ENCODE data around the gene SP3. TPM values are rescaled to one million over a fixed set of nuclear protein-coding genes. Genes with fewer than 3 reads are reported as not detected.

The SP3 gene
- total RNA-seq, 1 donor from 2014 or later, result 210 TPM

DNA sequence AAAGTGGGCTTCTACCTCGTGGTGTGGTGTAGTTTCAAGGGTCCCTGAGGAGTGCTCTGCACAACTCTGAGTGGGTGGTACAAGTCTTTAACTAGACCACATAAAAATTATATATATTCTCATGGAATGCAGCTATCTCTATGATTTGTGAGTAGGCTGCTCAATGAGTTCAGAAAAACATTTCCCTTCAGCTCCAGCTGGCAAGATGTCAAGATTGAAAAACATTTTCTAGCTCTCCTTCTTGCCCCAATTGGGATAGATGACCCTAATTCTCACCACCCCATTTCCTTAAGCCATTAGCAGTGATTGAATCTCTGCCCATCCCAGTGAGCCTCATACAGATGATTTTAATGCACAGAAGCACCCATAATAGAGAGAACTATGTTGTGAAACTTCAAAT, 28.3 kb upstream of the SP3 start:
- Histone ChIP-seq H3K36me3 (no peaks in the 10 kb centered on the region), H2AFZ (replicated peaks) (no peak overlapping the region), H3K9me3 (ENCODE audit: low read depth) (no peaks in the 10 kb centered on the region), H4K20me1 (ENCODE audit: low read depth) (no peaks in the 10 kb centered on the region), H3K79me2 (ENCODE audit: low read depth) (no peaks in the 10 kb centered on the region), H3K27me3 (no peaks in the 10 kb centered on the region), H3K4me2 (no peak overlapping the region), H3K4me1 (peaks cover 12% of the 10 kb centered on the region), H3K9ac (no peak overlapping the region), H3K27ac (no peak overlapping the region), H3F3A (ENCODE audit: low read depth) (no peaks in the 10 kb centered on the region), H3K4me3 (no peak overlapping the region)
- H3K4me1 Mint-ChIP-seq, result peaks cover 20% of the 10 kb centered on the region
- no peaks in the 10 kb centered on the region for H3K9me3 Mint-ChIP-seq
- no peaks in the 10 kb centered on the region for H3K36me3 Mint-ChIP-seq
- TF ChIP-seq, protein P1, sequence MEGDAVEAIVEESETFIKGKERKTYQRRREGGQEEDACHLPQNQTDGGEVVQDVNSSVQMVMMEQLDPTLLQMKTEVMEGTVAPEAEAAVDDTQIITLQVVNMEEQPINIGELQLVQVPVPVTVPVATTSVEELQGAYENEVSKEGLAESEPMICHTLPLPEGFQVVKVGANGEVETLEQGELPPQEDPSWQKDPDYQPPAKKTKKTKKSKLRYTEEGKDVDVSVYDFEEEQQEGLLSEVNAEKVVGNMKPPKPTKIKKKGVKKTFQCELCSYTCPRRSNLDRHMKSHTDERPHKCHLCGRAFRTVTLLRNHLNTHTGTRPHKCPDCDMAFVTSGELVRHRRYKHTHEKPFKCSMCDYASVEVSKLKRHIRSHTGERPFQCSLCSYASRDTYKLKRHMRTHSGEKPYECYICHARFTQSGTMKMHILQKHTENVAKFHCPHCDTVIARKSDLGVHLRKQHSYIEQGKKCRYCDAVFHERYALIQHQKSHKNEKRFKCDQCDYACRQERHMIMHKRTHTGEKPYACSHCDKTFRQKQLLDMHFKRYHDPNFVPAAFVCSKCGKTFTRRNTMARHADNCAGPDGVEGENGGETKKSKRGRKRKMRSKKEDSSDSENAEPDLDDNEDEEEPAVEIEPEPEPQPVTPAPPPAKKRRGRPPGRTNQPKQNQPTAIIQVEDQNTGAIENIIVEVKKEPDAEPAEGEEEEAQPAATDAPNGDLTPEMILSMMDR (IDR thresholded peaks at IDR 0.05), result no peak
- no peak for TF ChIP-seq EZH2 (IDR thresholded peaks at IDR 0.05)
- TF ChIP-seq EZH2phosphoT487 (IDR thresholded peaks at IDR 0.05), result no peak
- no peak overlapping the region for H3K4me3 Mint-ChIP-seq
- no peak overlapping the region for H3K27ac Mint-ChIP-seq
- H3K27me3 Mint-ChIP-seq (ENCODE audit: insufficient read depth, low read depth), result no peaks in the 10 kb centered on the region
- DNase-seq (ENCODE audit: low spot score), result no peak

DNA sequence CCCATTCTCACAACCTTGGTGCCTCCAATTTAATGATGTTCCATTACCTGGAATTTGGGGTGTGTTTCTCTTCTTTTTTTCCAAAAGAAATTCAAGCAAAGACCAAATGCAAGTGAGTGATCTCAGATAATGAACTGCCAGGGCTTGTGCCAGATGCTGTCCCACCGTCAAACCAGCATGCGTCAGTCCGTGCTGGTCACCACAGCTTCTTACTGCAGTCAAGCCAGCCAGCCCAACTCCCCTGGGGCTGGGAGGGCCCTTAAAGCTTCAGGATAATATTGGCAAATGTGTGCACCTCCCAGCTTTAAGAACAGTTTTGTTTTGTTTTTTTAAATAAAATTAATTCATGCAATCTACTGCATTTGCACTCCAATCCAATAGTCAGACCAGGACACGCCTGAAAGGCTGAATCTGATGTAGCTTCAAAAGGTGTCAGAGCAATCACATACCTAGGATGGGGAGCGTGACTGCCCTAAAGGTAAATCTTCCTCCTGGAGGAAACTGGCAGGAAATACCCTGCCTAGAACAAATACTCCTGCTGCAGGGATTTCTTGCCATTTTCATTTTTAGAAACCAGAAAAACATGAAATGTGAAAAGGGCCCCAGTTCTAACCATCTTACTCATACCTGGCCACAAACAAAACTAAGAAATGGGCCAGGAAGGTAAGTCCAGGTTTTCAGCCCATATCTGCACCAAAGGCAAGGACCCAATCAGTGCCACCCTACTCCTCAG, 26.8 kb upstream of the SP3 start:
- peaks cover 20% of the 10 kb centered on the region for H3K4me1 Mint-ChIP-seq
- H3K4me3 Mint-ChIP-seq, result no peak overlapping the region
- H2AFZ ChIP-seq (replicated peaks), result no peak overlapping the region
- H3K9me3 ChIP-seq (ENCODE audit: low read depth), result no peaks in the 10 kb centered on the region
- no peaks in the 10 kb centered on the region for H3K27me3 Mint-ChIP-seq (ENCODE audit: insufficient read depth, low read depth)
- H3K27ac Mint-ChIP-seq, result no peak overlapping the region
- H3K9ac ChIP-seq, result no peak overlapping the region
- no peak for DNase-seq (ENCODE audit: low spot score)
- H3K27me3 ChIP-seq, result no peaks in the 10 kb centered on the region
- TF ChIP-seq, protein P1 (IDR thresholded peaks at IDR 0.05), result no peak
- TF ChIP-seq EZH2phosphoT487 (IDR thresholded peaks at IDR 0.05) (no peak), EZH2 (IDR thresholded peaks at IDR 0.05) (no peak)
- no peak overlapping the region for H3K27ac ChIP-seq
- H3K4me3 ChIP-seq, result no peak overlapping the region
- H3F3A ChIP-seq (ENCODE audit: low read depth), result no peaks in the 10 kb centered on the region
- peaks cover 12% of the 10 kb centered on the region for H3K4me1 ChIP-seq
- no peaks in the 10 kb centered on the region for H3K36me3 ChIP-seq
- H3K36me3 Mint-ChIP-seq, result no peaks in the 10 kb centered on the region
- H3K79me2 ChIP-seq (ENCODE audit: low read depth), result no peaks in the 10 kb centered on the region
- H3K9me3 Mint-ChIP-seq, result no peaks in the 10 kb centered on the region
- H4K20me1 ChIP-seq (ENCODE audit: low read depth), result no peaks in the 10 kb centered on the region
- H3K4me2 ChIP-seq, result no peak overlapping the region

- no peaks in the 10 kb centered on the region for H3K9me3 Mint-ChIP-seq
- TF ChIP-seq EZH2 (IDR thresholded peaks at IDR 0.05) (no peak), EZH2phosphoT487 (IDR thresholded peaks at IDR 0.05) (no peak)
- TF ChIP-seq, protein P1 (IDR thresholded peaks at IDR 0.05), result no peak
- no peaks in the 10 kb centered on the region for H3K9me3 ChIP-seq (ENCODE audit: low read depth)
- H3K36me3 ChIP-seq, result no peaks in the 10 kb centered on the region
- H3K27me3 Mint-ChIP-seq (ENCODE audit: insufficient read depth, low read depth), result peaks cover 1% of the 10 kb centered on the region
- no peak overlapping the region for H3K4me3 ChIP-seq
- H3K4me2 ChIP-seq, result no peak overlapping the region
- H3K4me3 Mint-ChIP-seq, result no peak overlapping the region
- no peak for DNase-seq (ENCODE audit: low spot score)
- no peak overlapping the region for H2AFZ ChIP-seq (replicated peaks)
- no peaks in the 10 kb centered on the region for H4K20me1 ChIP-seq (ENCODE audit: low read depth)
- peaks cover 12% of the 10 kb centered on the region for H3K4me1 ChIP-seq
- H3K27ac Mint-ChIP-seq, result peak overlapping the region; percentile 9
- no peaks in the 10 kb centered on the region for H3K79me2 ChIP-seq (ENCODE audit: low read depth)
- no peaks in the 10 kb centered on the region for H3K27me3 ChIP-seq
- no peak overlapping the region for H3K27ac ChIP-seq
- no peaks in the 10 kb centered on the region for H3F3A ChIP-seq (ENCODE audit: low read depth)
- H3K9ac ChIP-seq, result no peak overlapping the region
- H3K4me1 Mint-ChIP-seq, result peaks cover 20% of the 10 kb centered on the region
- H3K36me3 Mint-ChIP-seq, result no peaks in the 10 kb centered on the region
These were observed 26.0 kb upstream of the SP3 start for GRCh38 chr2:173990970-173991819.
